D721Med (cell line): ENCODE measurements around the gene PLD2.

Experiments
- DNase-seq: peaks from one replicate; pipeline ENCODE4 v3.0.0; 2011; ENCODE audit warnings: low spot score; ENCODE audit not compliant: insufficient read length
- FAIRE-seq: peaks from 2 replicates; lab custom pipeline; 2011; peaks lifted over from hg19 to GRCh38; lab: Jason Lieb, UNC
- CTCF ChIP-seq: IDR thresholded peaks from 2 replicates; pipeline ENCODE4 v1.5.1; 2012; ENCODE audit warnings: mild to moderate bottlenecking, control low read depth; ENCODE audit not compliant: insufficient read depth; ENCODE audit errors: missing control alignments

The PLD2 gene

GRCh38 chr17:4786106-4786511 lies 20.8 kb upstream of the PLD2 start, which contains the start of gene VMO1:
Gene VMO1, minus strand, starts transcription at chr17:4786364. Its CDS starts 12 bp downstream, at chr17:4786352.
- no peak for TF ChIP-seq CTCF
- DNase-seq (no peak), FAIRE-seq (no peak)

DNA sequence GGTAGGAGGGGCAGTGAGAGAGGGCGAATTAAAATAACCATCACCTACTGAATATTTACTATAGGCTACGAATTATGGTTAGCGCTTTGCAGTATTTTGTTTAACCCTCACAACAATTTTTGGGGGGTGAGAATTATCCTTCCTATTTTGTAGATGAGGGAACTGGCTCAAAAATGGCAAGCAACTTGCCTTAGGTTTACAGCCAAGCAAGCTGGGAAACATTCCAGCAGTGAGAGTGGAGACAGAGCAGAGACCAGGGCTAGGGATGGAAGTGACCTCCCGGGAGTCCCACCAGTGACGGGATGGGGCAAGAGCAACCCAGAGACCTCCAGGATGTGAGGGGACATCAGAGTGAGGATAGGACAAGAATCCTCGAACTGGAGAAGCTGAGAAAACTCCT lies 20.4 kb upstream of the PLD2 start:
- no peak for TF ChIP-seq CTCF
- DNase-seq (no peak), FAIRE-seq (no peak)

GRCh38 chr17:4788159-4788806 lies 18.7 kb upstream of the PLD2 start:
- TF ChIP-seq CTCF, result no peak
- FAIRE-seq, result no peak
- DNase-seq, result no peak

DNA sequence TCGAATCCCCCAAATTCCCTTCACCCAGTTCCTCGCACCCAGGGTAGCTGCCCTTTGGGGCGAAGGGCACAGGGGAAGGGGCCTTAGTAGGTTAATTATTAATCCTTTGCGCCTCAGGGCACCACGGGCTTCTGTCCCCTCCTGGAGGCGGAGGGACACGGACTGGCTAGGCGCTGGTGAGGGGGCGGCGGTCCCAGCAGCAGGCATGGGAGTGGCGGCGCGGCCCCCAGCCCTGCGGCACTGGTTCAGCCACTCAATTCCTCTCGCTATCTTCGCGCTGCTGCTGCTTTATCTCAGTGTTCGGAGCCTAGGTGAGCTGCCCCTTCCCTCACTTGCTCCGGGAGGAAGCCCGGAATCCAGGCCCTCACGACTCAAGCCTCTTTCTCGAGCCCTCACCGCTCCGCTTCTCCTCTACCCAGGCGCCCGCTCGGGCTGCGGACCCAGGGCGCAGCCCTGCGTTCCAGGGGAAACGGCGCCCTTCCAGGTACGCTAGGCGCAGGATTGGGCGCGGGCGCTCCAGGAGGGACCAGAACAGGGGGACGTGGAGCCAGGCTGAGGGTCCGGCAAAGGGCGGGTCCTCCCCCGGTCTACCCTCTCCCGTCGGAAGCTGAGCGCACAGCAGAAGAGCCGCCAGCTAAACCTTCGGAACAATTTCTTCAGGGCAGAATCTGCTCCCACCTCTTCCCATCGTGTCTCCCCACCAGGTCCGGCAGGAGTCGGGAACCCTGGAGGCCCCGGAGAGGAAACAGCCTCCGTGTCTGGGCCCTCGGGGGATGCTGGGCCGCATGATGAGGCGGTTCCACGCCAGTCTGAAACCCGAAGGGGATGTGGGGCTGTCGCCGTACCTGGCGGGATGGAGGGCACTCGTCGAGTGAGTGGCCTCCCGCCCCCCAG lies 17.9 kb upstream of the PLD2 start, which contains the start of gene GLTPD2:
GLTPD2 (plus strand) TSS at position 158 of the 894 bp plus-strand sequence; CDS start at position 206, 48 bp downstream.
- no peak for TF ChIP-seq CTCF
- FAIRE-seq (no peak), DNase-seq (no peak)

DNA sequence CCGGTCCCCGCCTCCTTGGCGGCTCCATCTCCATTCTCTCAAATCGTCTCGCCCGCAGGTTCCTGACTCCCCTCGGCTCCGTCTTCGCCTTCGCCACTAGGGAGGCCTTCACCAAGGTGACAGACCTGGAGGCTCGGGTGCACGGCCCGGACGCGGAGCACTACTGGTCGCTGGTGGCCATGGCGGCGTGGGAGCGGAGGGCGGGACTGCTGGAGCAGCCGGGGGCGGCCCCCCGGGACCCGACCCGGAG lies 17.3 kb upstream of the PLD2 start:
- no peak for TF ChIP-seq CTCF
- DNase-seq (no peak), FAIRE-seq (no peak)

- DNase-seq (peak; percentile 91), FAIRE-seq (no peak)
- TF ChIP-seq CTCF, result peak; percentile 35
Measured at GRCh38 chr17:4789951-4790704, 16.8 kb upstream of the PLD2 start.
